ENCODE data around the gene POGLUT3.

- no peak for TF ChIP-seq CTCF (IDR thresholded peaks at IDR 0.05)
- no peak for TF ChIP-seq POLR2A (IDR thresholded peaks at IDR 0.05)
- no peak for TF ChIP-seq EP300 (IDR thresholded peaks at IDR 0.05)
Observed at GRCh38 chr11:108500169-108500568, 2.0 kb upstream of the POGLUT3 start.

Measured in tibial nerve (tissue), 4 donors.